Astrocyte (in vitro differentiated cells and primary cell): Measurements from ENCODE around the gene PTPRB.

Experiments
- EZH2 ChIP-seq: IDR thresholded peaks from 2 replicates; pipeline ENCODE4 v1.6.1; 2012; ENCODE audit warnings: mild to moderate bottlenecking, low read length, inconsistent platforms; ENCODE audit not compliant: insufficient read depth
- TF ChIP-seq, protein P1 (sequence below): IDR thresholded peaks from 2 replicates; pipeline ENCODE4 v1.5.1; 2011; ENCODE audit warnings: low read depth, mild to moderate bottlenecking, inconsistent platforms, low read length, moderate library complexity; ENCODE audit not compliant: insufficient read depth

DNA sequence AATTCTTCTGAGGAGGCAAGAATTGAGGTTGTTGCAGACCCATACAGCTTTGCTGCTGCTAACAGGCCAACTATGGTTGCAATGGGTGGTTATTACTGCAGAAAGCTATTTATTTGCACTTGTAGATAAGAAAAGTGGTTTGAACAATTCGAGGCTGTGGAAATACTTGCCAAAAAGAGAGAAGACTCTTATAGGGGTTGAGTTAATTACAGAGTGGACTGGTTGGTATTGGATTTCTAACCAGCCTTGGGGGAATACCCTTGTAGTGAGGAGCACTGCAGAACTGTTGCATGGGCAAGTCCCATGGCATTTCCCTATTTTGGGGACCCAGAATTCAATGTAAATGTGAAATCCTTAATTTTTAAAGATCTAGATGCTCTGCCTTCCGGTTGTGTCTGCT, 150.6 kb downstream of the PTPRB start:
- no peak for TF ChIP-seq EZH2
- TF ChIP-seq, protein P1, sequence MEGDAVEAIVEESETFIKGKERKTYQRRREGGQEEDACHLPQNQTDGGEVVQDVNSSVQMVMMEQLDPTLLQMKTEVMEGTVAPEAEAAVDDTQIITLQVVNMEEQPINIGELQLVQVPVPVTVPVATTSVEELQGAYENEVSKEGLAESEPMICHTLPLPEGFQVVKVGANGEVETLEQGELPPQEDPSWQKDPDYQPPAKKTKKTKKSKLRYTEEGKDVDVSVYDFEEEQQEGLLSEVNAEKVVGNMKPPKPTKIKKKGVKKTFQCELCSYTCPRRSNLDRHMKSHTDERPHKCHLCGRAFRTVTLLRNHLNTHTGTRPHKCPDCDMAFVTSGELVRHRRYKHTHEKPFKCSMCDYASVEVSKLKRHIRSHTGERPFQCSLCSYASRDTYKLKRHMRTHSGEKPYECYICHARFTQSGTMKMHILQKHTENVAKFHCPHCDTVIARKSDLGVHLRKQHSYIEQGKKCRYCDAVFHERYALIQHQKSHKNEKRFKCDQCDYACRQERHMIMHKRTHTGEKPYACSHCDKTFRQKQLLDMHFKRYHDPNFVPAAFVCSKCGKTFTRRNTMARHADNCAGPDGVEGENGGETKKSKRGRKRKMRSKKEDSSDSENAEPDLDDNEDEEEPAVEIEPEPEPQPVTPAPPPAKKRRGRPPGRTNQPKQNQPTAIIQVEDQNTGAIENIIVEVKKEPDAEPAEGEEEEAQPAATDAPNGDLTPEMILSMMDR, result no peak
